Measurements from ENCODE around the gene TLE4. TPM values are rescaled to one million over a fixed set of nuclear protein-coding genes. Genes with fewer than 3 reads are reported as not detected.
"Not testable (repeated sequence)": the region's sequence is repeated elsewhere in the genome, so short reads cannot be mapped to it uniquely, and the experiment has no call there.

The TLE4 gene
- total RNA-seq, 2 donors from 2014 or later = 19.5 to 20.9 TPM

GRCh38 chr9:79640067-79640466, 68.3 kb downstream of the TLE4 start:
- not testable (repeated sequence) for H3K27ac Mint-ChIP-seq; DNase-seq (ENCODE audit: low spot score in 2 of 2); ATAC-seq
- H3K36me3 Mint-ChIP-seq = peaks cover 37 to 46% of the 10 kb centered on the region in 2 donors
- peaks cover 11 to 45% of the 10 kb centered on the region in 2 donors for H3K9me3 Mint-ChIP-seq

- ATAC-seq = no peak
- DNase-seq (ENCODE audit: low spot score in 2 of 2) = no peak
- no peak overlapping the region for H3K27ac Mint-ChIP-seq
- peaks cover 40 to 50% of the 10 kb centered on the region in 2 donors for H3K36me3 Mint-ChIP-seq
- peaks cover 11 to 45% of the 10 kb centered on the region in 2 donors for H3K9me3 Mint-ChIP-seq
Measured at GRCh38 chr9:79641070-79641469, 69.3 kb downstream of the TLE4 start.

GRCh38 chr9:79642671-79643070, 70.9 kb downstream of the TLE4 start:
- no peak for ATAC-seq
- peaks cover 11 to 38% of the 10 kb centered on the region in 2 donors for H3K9me3 Mint-ChIP-seq
- no peak for DNase-seq (ENCODE audit: low spot score in 2 of 2)
- H3K27ac Mint-ChIP-seq = no peak overlapping the region
- H3K36me3 Mint-ChIP-seq = peaks cover 36 to 46% of the 10 kb centered on the region in 2 donors

DNA sequence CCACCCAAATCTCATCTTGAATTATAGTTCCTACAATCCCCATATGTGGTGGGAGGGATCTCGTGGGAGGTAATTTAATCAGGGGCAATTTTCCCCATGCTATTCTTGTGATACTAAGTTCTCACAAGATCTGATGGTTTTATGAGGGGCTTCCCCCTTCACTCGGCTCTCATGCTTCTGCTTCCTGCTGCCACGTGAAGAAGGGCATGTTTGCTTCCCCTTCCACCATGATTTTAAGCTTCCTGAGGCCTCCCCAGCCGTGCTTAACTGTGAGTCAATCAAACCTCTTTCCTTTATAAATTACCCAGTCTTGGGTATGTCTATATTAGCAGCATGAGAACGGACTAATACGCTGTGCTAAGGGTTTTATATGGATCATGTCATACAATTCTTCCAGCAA, 72.3 kb downstream of the TLE4 start:
- Mint-ChIP-seq H3K9me3 (peaks cover 7 to 31% of the 10 kb centered on the region in 2 donors), H3K36me3 (peaks cover 26 to 36% of the 10 kb centered on the region in 2 donors), H3K27ac (no peak overlapping the region)
- DNase-seq (ENCODE audit: low spot score in 2 of 2) (no peak), ATAC-seq (no peak)

DNA sequence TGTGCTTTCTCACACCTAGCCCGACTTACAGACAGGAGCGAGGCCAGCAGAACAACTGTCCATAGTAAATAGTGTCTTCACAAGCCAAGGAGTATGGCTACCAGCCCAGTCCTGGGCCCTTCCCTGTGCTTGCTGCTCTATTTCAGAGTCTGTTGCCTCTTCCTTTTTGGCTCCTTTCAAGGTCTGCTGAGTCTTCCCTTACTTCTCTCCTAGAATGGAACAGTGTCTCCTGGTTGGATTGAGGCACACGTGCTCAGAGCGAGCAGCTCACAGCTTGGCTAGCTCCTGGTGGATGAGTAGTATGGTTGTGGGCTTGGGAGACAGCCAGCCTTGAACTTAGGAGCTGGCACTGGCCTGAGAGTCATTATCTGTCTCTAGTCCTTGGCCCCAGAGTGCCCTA, 72.8 kb downstream of the TLE4 start:
- Mint-ChIP-seq H3K36me3 (peaks cover 26 to 35% of the 10 kb centered on the region in 2 donors), H3K9me3 (peaks cover 7 to 30% of the 10 kb centered on the region in 2 donors), H3K27ac (no peak overlapping the region)
- ATAC-seq = no peak
- no peak for DNase-seq (ENCODE audit: low spot score in 2 of 2)

DNA sequence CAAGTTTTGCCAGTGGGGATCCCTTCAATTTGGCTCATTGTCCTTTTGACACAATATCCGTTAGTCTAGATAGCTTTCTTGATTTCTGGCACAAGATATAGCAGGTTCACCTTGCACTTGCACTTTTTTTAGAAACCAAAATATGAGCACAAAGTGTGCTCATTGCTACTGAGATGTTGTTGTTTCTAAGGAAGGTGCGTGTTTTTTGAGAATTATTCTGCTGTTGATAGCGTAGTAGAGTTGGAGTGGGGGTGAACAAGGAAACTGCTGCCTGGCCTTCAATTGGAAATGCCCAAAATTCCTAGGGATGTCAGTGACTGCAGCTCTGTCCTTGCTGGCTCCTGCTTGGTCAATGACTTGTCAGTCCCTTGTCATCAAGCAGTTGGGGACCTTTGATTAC, 73.3 kb downstream of the TLE4 start:
- DNase-seq (ENCODE audit: low spot score in 2 of 2) = no peak
- Mint-ChIP-seq H3K36me3 (peaks cover 26 to 30% of the 10 kb centered on the region in 2 donors), H3K27ac (no peak overlapping the region), H3K9me3 (peaks cover 7 to 26% of the 10 kb centered on the region in 2 donors)
- ATAC-seq = no peak

DNA sequence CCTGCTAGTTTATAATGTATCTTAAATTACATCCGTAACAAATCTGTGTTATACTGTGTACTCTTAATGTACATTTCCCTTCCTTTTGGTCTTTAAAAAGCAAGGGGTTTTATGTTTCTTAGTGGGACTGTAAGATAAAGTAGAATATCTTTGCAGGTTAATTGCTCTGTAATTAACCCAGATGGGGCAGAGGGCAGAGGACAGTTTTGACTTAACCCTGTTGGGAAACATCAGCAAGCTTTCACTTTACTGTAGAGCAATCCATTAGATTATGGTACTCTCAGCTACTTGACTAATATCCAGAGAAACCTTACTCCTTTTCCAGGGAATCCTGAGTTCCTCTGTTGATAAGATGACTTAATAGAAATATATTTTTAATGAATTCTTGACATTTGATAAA, 74.3 kb downstream of the TLE4 start:
- ATAC-seq (no peak), DNase-seq (ENCODE audit: low spot score in 2 of 2) (no peak)
- Mint-ChIP-seq H3K9me3 (peaks cover 7 to 26% of the 10 kb centered on the region in 2 donors), H3K36me3 (peaks cover 26 to 30% of the 10 kb centered on the region in 2 donors), H3K27ac (no peak overlapping the region)

DNA sequence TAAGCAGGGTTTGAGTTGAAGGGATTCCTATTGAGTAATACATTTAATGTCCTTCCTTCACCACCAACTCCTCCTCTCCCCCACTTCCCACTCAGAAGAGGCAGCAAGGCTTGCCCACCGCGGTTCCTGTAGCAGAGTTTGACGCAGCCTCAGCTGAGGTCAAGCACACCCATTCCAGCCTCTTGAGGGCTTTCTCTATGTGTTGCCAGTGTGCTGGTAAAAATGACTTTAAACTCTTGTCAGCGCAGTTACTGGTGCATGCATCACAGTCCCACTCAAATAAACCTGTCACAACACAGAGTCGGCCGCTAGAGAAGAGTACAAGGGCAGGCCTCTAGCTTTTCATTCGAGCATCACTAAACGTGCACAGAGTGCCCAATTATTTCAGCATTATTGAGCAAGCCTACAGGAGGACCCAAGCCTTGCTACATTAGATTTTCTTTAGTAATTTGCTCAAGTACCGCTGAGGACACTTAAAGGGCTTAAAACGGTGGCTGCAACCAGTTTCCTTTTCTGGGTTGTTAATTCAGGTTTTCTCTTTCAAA, 79.6 kb downstream of the TLE4 start:
- H3K27ac Mint-ChIP-seq = no peak overlapping the region
- DNase-seq (ENCODE audit: low spot score in 2 of 2) (no peak), ATAC-seq (no peak)
- peaks cover 1 to 7% of the 10 kb centered on the region in 2 donors for H3K36me3 Mint-ChIP-seq
- H3K9me3 Mint-ChIP-seq = no peaks in the 10 kb centered on the region

DNA sequence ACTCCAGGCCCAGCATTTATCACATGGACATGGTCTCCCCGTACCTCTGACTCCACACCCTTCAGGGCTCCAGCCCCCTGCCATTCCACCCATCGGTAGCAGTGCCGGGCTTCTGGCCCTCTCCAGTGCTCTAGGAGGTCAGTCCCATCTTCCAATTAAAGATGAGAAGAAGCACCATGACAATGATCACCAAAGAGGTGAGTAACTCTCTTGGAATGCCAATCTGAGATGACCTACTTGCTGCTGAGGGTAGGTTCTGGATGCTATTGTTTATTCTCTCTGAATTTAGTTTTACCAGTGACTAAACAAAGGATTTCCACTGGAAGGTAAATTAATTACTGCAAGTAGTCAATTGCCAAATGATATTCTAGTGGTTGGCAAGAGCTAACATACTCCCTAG, 80.8 kb downstream of the TLE4 start:
- ATAC-seq (no peak), DNase-seq (ENCODE audit: low spot score in 2 of 2) (no peak)
- Mint-ChIP-seq H3K36me3 (peaks cover 14 to 20% of the 10 kb centered on the region in 2 donors), H3K27ac (no peak overlapping the region), H3K9me3 (no peaks in the 10 kb centered on the region)

DNA sequence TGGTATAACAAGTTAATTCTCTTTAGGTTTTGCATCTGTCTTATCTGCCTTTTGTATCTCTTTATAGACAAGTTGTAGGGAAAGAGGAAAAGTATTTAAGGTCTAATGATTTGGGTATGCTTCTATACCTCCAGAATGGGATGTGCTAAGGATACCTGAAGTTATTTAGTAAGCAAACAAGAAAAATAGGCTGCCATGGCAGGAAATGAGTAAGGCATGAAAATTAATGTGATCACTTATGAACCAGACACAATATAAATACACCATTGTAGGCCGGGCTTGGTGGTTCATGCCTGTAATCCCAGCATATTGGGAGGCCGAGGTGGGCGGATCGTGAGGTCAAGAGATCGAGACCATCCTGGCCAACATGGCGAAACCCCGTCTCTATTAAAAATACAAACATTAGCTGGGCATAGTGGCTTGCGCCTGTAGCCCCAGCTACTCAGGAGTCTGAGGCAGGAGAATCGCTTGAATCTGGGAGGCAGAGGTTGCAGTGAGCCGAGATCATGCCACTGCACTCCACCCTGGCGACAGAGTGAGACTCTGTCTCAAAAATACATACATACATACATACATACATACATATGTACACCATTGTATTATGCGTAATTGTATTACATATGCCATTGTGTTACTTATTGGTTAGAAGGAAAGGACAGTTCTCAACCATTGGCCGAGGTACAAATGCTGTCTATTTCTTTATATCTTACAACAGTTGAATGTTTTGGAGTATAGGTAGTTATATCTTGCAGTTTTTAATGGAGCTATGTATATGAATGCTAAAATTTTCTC, 83.0 kb downstream of the TLE4 start:
- not testable (repeated sequence) for ATAC-seq; H3K27ac Mint-ChIP-seq; H3K9me3 Mint-ChIP-seq; DNase-seq (ENCODE audit: low spot score in 2 of 2)
- peaks cover 18 to 23% of the 10 kb centered on the region in 2 donors for H3K36me3 Mint-ChIP-seq

- ATAC-seq = no peak
- no peak overlapping the region for H3K27ac Mint-ChIP-seq
- H3K9me3 Mint-ChIP-seq = no peaks in the 10 kb centered on the region
- DNase-seq (ENCODE audit: low spot score in 2 of 2) = no peak
- H3K36me3 Mint-ChIP-seq = peaks cover 18 to 23% of the 10 kb centered on the region in 2 donors
Measured at GRCh38 chr9:79655551-79655950, 83.8 kb downstream of the TLE4 start.

DNA sequence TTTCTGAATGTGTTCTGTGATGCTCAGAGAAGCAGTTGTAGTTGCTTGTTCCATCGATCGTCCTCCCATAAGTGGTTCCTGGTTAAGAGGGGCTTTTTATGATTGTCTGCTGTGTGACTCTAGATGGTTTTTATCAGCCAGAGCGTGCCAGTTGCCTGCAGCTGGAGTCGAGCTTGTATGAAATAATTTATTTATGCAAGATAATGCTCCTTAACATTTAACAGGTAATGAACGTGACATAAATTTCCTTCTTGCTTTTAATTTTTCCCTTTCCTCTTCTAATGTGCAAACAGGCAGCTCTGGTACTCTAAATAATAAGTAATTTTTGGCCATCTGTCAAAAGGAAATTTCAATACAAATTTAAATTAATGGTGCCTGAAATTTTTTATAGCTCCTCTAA, 84.4 kb downstream of the TLE4 start:
- Mint-ChIP-seq H3K27ac (no peak overlapping the region), H3K36me3 (peaks cover 18 to 23% of the 10 kb centered on the region in 2 donors), H3K9me3 (no peaks in the 10 kb centered on the region)
- DNase-seq (ENCODE audit: low spot score in 2 of 2) (no peak), ATAC-seq (no peak)

DNA sequence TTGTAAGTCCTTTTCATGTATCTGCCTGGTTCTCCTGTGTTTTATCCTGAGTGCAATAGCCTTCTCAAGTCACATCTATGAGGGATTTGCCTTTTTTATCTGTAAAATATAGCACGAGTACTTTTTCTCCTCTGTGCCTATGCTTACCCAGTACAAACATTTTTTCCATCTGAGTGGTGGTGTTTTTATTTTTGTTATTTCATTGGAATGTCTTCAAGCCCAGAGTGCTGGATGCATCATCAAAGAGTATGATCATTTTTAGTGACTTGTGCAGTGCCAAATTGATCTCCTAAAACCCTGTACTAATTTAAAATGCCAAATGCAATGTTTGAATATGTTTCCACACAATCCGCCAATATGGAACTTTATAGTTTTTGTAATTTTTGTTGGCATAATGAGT, 86.1 kb downstream of the TLE4 start:
- peaks cover 18 to 23% of the 10 kb centered on the region in 2 donors for H3K36me3 Mint-ChIP-seq
- no peaks in the 10 kb centered on the region for H3K9me3 Mint-ChIP-seq
- ATAC-seq (no peak), DNase-seq (ENCODE audit: low spot score in 2 of 2) (no peak)
- H3K27ac Mint-ChIP-seq = no peak overlapping the region

GRCh38 chr9:79658926-79659325, 87.2 kb downstream of the TLE4 start:
- Mint-ChIP-seq H3K9me3 (no peaks in the 10 kb centered on the region), H3K36me3 (peaks cover 17 to 18% of the 10 kb centered on the region in 2 donors), H3K27ac (no peak overlapping the region)
- ATAC-seq (peak; percentile 32 to 43), DNase-seq (ENCODE audit: low spot score in 2 of 2) (no peak)

GRCh38 chr9:79660615-79661014, 88.8 kb downstream of the TLE4 start:
- DNase-seq (ENCODE audit: low spot score in 2 of 2) (no peak), ATAC-seq (no peak)
- no peak overlapping the region for H3K27ac Mint-ChIP-seq
- no peaks in the 10 kb centered on the region for H3K9me3 Mint-ChIP-seq
- H3K36me3 Mint-ChIP-seq = peaks cover 17 to 18% of the 10 kb centered on the region in 2 donors

DNA sequence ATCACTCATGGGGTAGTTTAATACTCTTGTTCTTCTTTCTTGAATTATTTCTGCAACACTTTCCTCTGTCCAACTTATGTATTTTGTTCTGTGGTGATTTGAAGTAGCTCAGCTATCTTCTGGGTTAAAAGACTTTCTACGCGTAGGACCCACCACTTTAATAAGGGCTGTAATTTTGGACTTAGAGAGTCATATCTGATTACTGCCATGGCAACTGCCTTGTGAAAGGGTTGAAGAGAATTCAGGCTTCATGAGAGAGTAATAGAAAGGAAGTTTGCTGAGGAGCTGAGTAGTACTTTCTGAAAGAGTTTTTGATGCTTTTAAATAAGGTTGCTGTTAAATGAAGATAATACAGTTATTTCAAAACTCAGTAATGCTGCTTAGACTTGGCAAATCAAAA, 89.5 kb downstream of the TLE4 start:
- H3K36me3 Mint-ChIP-seq = peaks cover 16 to 17% of the 10 kb centered on the region in 2 donors
- no peak for DNase-seq (ENCODE audit: low spot score in 2 of 2)
- H3K9me3 Mint-ChIP-seq = no peaks in the 10 kb centered on the region
- H3K27ac Mint-ChIP-seq = no peak overlapping the region
- ATAC-seq = no peak

DNA sequence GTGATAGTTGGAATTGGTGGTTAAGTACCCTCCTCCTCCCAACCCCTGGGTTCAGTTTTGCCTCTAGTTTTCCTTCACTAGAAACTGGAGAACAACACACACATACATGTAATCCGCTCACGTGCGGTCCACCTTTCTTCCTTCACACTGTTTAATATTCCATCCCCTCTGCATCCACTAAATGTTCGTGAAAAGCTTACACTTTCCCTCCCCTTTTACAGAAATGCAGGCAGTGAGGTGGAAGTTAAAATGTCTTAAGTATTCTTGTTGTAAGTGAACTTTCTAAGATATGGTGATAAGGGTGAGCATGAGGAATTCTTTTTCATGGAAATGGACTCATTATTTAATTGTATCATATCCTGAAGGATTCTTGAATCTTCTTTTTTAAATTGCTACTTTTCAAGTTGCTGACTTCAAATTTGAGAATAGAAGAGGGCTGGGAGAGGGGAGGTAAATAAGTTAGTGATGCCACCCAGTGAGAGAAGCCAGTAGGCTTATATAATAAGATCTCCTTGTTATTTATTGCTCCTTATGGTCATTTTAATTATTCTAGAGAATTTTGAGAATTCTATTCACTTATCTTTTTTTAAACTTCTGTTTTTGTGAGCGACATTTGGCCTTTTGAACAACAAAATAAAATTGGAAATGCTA, 90.2 kb downstream of the TLE4 start:
- Mint-ChIP-seq H3K27ac (no peak overlapping the region), H3K9me3 (no peaks in the 10 kb centered on the region)
- DNase-seq (ENCODE audit: low spot score in 2 of 2) = no peak

More for the DNA sequence above, 90.2 kb downstream of the TLE4 start:
- peaks cover 9 to 10% of the 10 kb centered on the region in 2 donors for H3K36me3 Mint-ChIP-seq
- ATAC-seq = no peak

Data from activated naive CD4-positive, alpha-beta T cell treated with anti-CD3 and anti-CD28 coated beads, Interleukin-2, amount 50 U/mL, for 72 hours (primary cell).